Natural killer cell treated with Interleukin-12 subunit alpha and Interleukin-12 subunit beta and Interleukin-15 and Interleukin-18, amount 100 ng/mL, for 72 hours (primary cell): ENCODE measurements around the gene MSI2. TPM values are rescaled to one million over a fixed set of nuclear protein-coding genes. Genes with fewer than 3 reads are reported as not detected.
"Not testable (repeated sequence)": the region's sequence is repeated elsewhere in the genome, so short reads cannot be mapped to it uniquely, and the experiment has no call there.

Experiments used
- ATAC-seq, 2 donors: fragments of 150-1000 bp; cut with Tn5 transposase in 1 of 2; sonication (Bioruptor Pico), chemical (Tn5 transposase) in 1 of 2; 2 replicates each; pipeline ENCODE4 v1.10.0; 2021
- DNase-seq: peaks from one replicate; pipeline ENCODE4 v3.0.0; 2022; ENCODE audit warnings: low spot score
- H3K27ac Mint-ChIP-seq, 2 donors: 1 replicate in 1 of 2; 2 replicates in 1 of 2; pipeline ENCODE4 v1.8.0; 2022; ENCODE audit warnings: mixed read lengths in 2 of 2, mild to moderate bottlenecking in 1 of 2, moderate library complexity in 1 of 2
- H3K27me3 Mint-ChIP-seq, 2 donors: 1 replicate in 1 of 2; 2 replicates in 1 of 2; pipeline ENCODE4 v1.8.0; 2022; ENCODE audit warnings: mixed read lengths in 2 of 2
- H3K36me3 Mint-ChIP-seq: one replicate; pipeline ENCODE4 v1.8.0; 2022; ENCODE audit warnings: mixed read lengths
- H3K4me1 Mint-ChIP-seq, 2 donors: 1 replicate in 1 of 2; 2 replicates in 1 of 2; pipeline ENCODE4 v1.8.0; 2022; ENCODE audit warnings: low read depth in 2 of 2, mixed read lengths in 2 of 2, mild to moderate bottlenecking in 1 of 2
- H3K4me3 Mint-ChIP-seq: one replicate; pipeline ENCODE4 v1.8.0; 2022; ENCODE audit warnings: mixed read lengths
- H3K9me3 Mint-ChIP-seq: 2 replicates; pipeline ENCODE4 v1.8.0; 2022; ENCODE audit warnings: mixed read lengths
- total RNA-seq, 2 donors: library from RNA; stranded (reverse); gene quantifications; one replicate each; pipeline ENCODE4 v1.2.3, GENCODE V29; 2022

Gene MSI2
- total RNA-seq, 2 donors from 2014 or later: 51.3 to 126 TPM

GRCh38 chr17:57493625-57494024, 237.3 kb downstream of the MSI2 start:
- no peak for DNase-seq

GRCh38 chr17:57494443-57494842, 238.1 kb downstream of the MSI2 start:
- Mint-ChIP-seq H3K27me3 (peaks cover 0 to 5% of the 10 kb centered on the region in 2 donors), H3K4me3 (no peak overlapping the region), H3K9me3 (no peaks in the 10 kb centered on the region), H3K36me3 (no peaks in the 10 kb centered on the region), H3K27ac (no peak overlapping the region), H3K4me1 (peaks cover 6 to 11% of the 10 kb centered on the region in 2 donors)
- DNase-seq (no peak), ATAC-seq (no peak)

More at GRCh38 chr17:57493625-57494024, 237.3 kb downstream of the MSI2 start:
- Mint-ChIP-seq H3K4me3 (no peak overlapping the region), H3K9me3 (no peaks in the 10 kb centered on the region), H3K27ac (peak overlapping the region in 1 of 2 donors; percentile 39), H3K4me1 (peaks cover 6 to 10% of the 10 kb centered on the region in 2 donors), H3K27me3 (peaks cover 0 to 5% of the 10 kb centered on the region in 2 donors), H3K36me3 (no peaks in the 10 kb centered on the region)
- ATAC-seq: no peak

GRCh38 chr17:57495771-57496170, 239.4 kb downstream of the MSI2 start:
- Mint-ChIP-seq H3K36me3 (no peaks in the 10 kb centered on the region), H3K27ac (no peak overlapping the region), H3K27me3 (peaks cover 0 to 7% of the 10 kb centered on the region in 2 donors), H3K4me3 (no peak overlapping the region), H3K9me3 (no peaks in the 10 kb centered on the region), H3K4me1 (peaks cover 15 to 20% of the 10 kb centered on the region in 2 donors)
- DNase-seq (no peak), ATAC-seq (no peak)

DNA sequence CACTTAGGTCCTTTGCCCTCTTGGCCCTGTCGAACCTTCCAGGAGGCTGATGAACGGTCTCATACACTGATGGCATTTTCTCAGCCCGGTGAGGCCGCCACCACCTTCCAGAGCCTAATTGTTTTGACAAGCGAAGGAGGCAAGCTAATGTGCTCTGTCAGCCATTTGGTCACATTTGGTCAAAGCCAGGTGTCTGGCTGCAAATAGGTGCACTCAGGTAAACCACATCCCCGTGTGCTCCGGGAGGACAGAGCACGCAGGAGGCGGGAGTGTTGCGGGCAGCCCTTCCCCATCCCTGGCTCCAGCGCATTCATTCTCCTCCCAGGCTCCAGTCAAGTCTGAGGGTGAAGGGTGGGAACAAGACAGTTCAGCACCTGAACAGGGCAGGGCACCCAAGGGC, 240.1 kb downstream of the MSI2 start:
- Mint-ChIP-seq H3K4me3 (no peak overlapping the region), H3K9me3 (no peaks in the 10 kb centered on the region), H3K27ac (no peak overlapping the region), H3K36me3 (no peaks in the 10 kb centered on the region), H3K27me3 (peaks cover 0 to 7% of the 10 kb centered on the region in 2 donors), H3K4me1 (peaks cover 16 to 20% of the 10 kb centered on the region in 2 donors)
- DNase-seq (no peak), ATAC-seq (no peak)

DNA sequence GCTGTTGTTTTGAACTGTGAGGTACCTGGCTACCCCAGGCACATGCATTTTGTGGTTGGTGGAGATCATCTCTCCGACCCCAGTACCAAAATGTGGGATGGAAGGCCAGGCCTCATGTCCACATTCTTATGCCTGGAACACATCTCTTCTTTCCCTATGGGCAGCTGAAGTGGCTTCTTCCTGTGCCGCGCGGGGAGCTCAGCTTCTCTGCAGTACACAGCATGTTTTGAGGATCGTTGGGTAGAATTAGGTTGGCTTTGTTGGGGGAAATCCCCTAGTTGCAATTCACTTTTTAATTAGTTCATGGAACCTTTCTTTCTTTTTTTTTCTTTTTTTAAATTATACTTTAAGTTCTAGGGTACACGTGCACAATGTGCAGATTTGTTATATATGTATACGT, 242.1 kb downstream of the MSI2 start:
- Mint-ChIP-seq H3K4me3 (no peak overlapping the region), H3K4me1 (peaks cover 10 to 15% of the 10 kb centered on the region in 2 donors), H3K27me3 (peaks cover 0 to 7% of the 10 kb centered on the region in 2 donors), H3K9me3 (no peaks in the 10 kb centered on the region), H3K36me3 (no peaks in the 10 kb centered on the region), H3K27ac (no peak overlapping the region)
- DNase-seq (no peak), ATAC-seq (no peak)

- not testable (repeated sequence) for H3K27ac Mint-ChIP-seq, H3K27me3 Mint-ChIP-seq
Observed at GRCh38 chr17:57499221-57499620, 242.9 kb downstream of the MSI2 start.

DNA sequence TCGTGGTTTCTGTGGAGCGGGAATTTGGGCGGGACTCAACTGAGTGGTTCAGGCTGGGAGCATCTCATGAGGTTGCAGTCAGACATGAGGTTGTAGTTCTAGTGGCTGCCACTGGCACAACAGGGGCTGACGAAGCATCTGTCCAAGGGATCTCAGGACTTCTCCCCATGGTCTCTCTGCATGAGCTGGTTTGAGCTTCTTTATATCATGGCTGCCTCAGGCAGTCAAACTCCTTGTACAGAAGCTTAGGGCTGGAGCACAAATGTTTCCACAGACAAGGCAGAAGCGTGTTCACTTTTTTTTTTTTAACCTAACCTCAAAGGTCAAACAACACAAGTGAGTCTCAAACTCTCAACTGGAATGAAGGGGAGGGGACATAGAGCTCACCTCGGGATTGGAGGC, 243.3 kb downstream of the MSI2 start:
- DNase-seq (no peak), ATAC-seq (no peak)
- H3K36me3 Mint-ChIP-seq: no peaks in the 10 kb centered on the region
- H3K27me3 Mint-ChIP-seq: peaks cover 0 to 7% of the 10 kb centered on the region in 2 donors
- peaks cover 15 to 18% of the 10 kb centered on the region in 2 donors for H3K4me1 Mint-ChIP-seq
- no peaks in the 10 kb centered on the region for H3K9me3 Mint-ChIP-seq
- H3K27ac Mint-ChIP-seq: no peak overlapping the region
- no peak overlapping the region for H3K4me3 Mint-ChIP-seq

More at GRCh38 chr17:57499221-57499620, 242.9 kb downstream of the MSI2 start:
- not testable (repeated sequence) for ATAC-seq, H3K9me3 Mint-ChIP-seq, H3K4me3 Mint-ChIP-seq, H3K36me3 Mint-ChIP-seq, DNase-seq
- H3K4me1 Mint-ChIP-seq: peaks cover 13 to 18% of the 10 kb centered on the region in 2 donors

GRCh38 chr17:57501016-57501415, 244.7 kb downstream of the MSI2 start:
- H3K27ac Mint-ChIP-seq: no peak overlapping the region
- no peak overlapping the region for H3K4me3 Mint-ChIP-seq
- DNase-seq (no peak), ATAC-seq (no peak)
- peaks cover 15 to 18% of the 10 kb centered on the region in 2 donors for H3K4me1 Mint-ChIP-seq
- H3K27me3 Mint-ChIP-seq: peaks cover 0 to 4% of the 10 kb centered on the region in 2 donors
- H3K36me3 Mint-ChIP-seq: no peaks in the 10 kb centered on the region
- no peaks in the 10 kb centered on the region for H3K9me3 Mint-ChIP-seq

GRCh38 chr17:57502022-57502421, 245.7 kb downstream of the MSI2 start:
- Mint-ChIP-seq H3K27me3 (peaks cover 0 to 2% of the 10 kb centered on the region in 2 donors), H3K36me3 (no peaks in the 10 kb centered on the region), H3K4me3 (no peak overlapping the region), H3K4me1 (peaks cover 15 to 18% of the 10 kb centered on the region in 2 donors), H3K27ac (no peak overlapping the region), H3K9me3 (no peaks in the 10 kb centered on the region)
- ATAC-seq: no peak
- DNase-seq: no peak

GRCh38 chr17:57502811-57503241, 246.5 kb downstream of the MSI2 start:
- H3K36me3 Mint-ChIP-seq: no peaks in the 10 kb centered on the region

GRCh38 chr17:57504208-57504607, 247.9 kb downstream of the MSI2 start:
- no peak for ATAC-seq
- Mint-ChIP-seq H3K9me3 (no peaks in the 10 kb centered on the region), H3K27ac (no peak overlapping the region), H3K4me3 (no peak overlapping the region), H3K36me3 (no peaks in the 10 kb centered on the region), H3K27me3 (peaks cover 0 to 4% of the 10 kb centered on the region in 2 donors), H3K4me1 (peaks cover 15 to 22% of the 10 kb centered on the region in 2 donors)
- no peak for DNase-seq

More at GRCh38 chr17:57502811-57503241, 246.5 kb downstream of the MSI2 start:
- no peak overlapping the region for H3K27ac Mint-ChIP-seq
- H3K4me1 Mint-ChIP-seq: peaks cover 15 to 20% of the 10 kb centered on the region in 2 donors
- ATAC-seq (no peak), DNase-seq (no peak)
- no peaks in the 10 kb centered on the region for H3K9me3 Mint-ChIP-seq
- peaks cover 0 to 2% of the 10 kb centered on the region in 2 donors for H3K27me3 Mint-ChIP-seq
- H3K4me3 Mint-ChIP-seq: no peak overlapping the region

DNA sequence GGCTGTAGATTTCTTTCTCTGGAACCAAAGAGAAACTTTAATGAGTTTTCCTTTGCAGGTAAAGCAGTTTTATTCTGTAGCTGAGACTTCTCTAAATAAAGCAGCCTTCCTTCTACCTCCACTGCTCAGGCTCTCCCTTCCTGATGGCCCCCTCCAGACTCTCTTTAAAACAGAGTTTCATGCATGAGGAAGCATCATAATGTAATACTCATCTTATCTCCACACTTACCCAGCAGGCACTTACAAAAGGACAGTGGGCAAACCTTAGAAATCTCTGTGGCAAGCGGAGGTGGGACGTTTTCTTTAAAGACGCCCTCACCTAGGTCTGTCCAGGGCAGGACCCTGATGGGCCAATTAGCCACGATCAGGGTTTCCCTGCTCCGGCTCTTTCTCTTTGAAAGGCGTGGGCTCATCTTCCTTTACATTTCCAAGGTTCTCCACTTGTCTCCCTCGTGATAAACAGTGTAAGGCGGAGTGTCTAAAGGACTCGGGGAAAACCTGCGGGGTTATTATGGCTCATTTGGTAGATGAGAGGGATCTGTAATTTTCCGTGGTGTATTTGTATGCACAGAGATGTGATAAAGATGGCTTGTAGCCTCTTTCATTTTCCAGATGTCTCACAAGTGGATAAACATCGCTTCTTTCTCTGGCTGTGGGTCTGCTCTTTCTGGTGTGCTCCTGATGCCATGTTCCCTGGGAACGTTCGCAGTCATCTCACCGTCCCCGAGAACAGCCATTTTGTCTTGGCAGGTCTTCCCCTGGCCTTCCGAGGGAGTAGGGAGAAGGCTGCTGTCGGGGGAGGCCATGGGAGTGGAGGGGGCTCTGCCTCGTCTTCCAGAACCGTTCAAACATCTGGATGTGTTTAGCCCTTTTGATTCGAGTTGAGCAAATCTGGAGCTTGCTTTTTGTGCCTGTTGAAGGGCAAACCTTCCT, 249.8 kb downstream of the MSI2 start:
- Mint-ChIP-seq H3K36me3 (no peaks in the 10 kb centered on the region), H3K4me1 (peaks cover 6 to 13% of the 10 kb centered on the region in 2 donors), H3K27ac (no peak overlapping the region), H3K9me3 (no peaks in the 10 kb centered on the region), H3K27me3 (peaks cover 0 to 2% of the 10 kb centered on the region in 2 donors), H3K4me3 (no peak overlapping the region)
- DNase-seq (no peak), ATAC-seq (no peak)

- H3K4me1 Mint-ChIP-seq: peaks cover 6 to 10% of the 10 kb centered on the region in 2 donors
- H3K36me3 Mint-ChIP-seq: no peaks in the 10 kb centered on the region
- no peak overlapping the region for H3K4me3 Mint-ChIP-seq
- DNase-seq: no peak
- peaks cover 0 to 2% of the 10 kb centered on the region in 2 donors for H3K27me3 Mint-ChIP-seq
- H3K27ac Mint-ChIP-seq: no peak overlapping the region
- no peaks in the 10 kb centered on the region for H3K9me3 Mint-ChIP-seq
- no peak for ATAC-seq
Observed at GRCh38 chr17:57506774-57507127, 250.4 kb downstream of the MSI2 start.

DNA sequence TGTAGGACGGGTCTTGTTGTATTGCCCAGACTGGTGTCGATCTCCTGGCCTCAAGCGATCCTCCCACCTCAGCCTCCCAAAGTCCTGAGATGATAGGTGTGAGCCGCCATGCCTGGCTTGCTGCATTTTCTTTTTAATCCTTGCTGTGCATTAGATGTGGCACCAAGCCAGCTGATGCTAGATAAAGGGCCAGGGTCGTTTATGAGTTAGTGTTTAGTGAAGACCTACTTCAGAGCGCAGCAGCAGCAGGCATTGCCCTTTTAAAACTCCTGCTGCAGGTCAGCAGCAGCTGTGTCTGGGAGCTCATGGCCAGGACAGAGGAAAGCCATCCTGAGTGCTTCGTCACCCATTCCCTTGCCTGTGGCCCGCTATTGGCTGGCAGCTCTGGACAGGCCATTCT, 251.5 kb downstream of the MSI2 start:
- DNase-seq (no peak), ATAC-seq (no peak)
- Mint-ChIP-seq H3K27ac (no peak overlapping the region), H3K9me3 (no peaks in the 10 kb centered on the region), H3K4me1 (peaks cover 10 to 13% of the 10 kb centered on the region in 2 donors), H3K4me3 (no peak overlapping the region), H3K27me3 (peaks cover 0 to 2% of the 10 kb centered on the region in 2 donors), H3K36me3 (no peaks in the 10 kb centered on the region)
